ENCODE results near the gene POLR2H.

POLR2H gene

DNA sequence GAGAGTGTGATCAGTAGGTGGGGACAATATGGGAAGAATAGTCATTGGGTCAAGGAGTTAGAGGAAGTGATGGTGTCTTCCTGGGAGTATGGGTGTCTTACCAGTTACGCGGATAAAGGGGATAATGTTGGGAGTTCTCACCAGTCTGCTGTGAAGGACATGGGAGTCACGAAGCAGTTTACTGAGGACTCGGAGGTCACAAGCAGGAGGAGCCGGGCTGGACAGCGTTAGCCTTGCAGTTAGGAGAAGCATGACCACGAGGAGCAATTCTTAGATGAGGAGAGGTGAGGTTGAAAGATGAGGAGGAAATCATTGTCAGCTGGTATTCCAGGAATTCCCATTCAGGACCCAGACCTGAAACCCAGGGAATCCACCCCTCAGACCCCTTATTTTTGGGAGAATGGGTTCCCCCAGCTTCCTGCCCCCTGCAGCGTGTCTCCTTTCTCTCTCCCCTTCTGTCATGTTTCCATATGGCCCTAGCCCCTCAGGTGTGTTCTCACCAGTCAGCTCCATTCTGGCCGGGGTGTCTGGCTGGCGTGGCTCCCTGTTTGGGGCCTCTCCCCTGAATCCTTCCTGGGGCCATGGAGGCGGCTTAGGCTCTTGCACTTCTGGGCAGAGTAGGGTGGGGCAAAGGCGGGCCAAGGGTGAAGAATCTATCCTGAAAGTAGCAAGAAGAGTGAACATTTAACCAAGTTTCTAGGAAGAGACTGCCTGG, 14.4 kb downstream of the POLR2H start:
- no peak for FAIRE-seq

GRCh38 chr3:184377374-184377773, 15.9 kb downstream of the POLR2H start:
- FAIRE-seq = no peak

GRCh38 chr3:184377882-184378445, 16.5 kb downstream of the POLR2H start, which contains the start of gene THPO:
TSS of gene THPO (minus strand) at chr3:184378207. CDS start at chr3:184376259, 1,948 bp downstream.
- no peak for FAIRE-seq

- no peak for FAIRE-seq
These were observed 17.3 kb downstream of the POLR2H start for GRCh38 chr3:184378651-184379357.

- FAIRE-seq = no peak
These were observed 18.1 kb downstream of the POLR2H start, which contains the start of gene CHRD for GRCh38 chr3:184379358-184380184. TSS of gene CHRD (plus strand) at chr3:184380054. CDS start at chr3:184380319, 265 bp downstream.

DNA sequence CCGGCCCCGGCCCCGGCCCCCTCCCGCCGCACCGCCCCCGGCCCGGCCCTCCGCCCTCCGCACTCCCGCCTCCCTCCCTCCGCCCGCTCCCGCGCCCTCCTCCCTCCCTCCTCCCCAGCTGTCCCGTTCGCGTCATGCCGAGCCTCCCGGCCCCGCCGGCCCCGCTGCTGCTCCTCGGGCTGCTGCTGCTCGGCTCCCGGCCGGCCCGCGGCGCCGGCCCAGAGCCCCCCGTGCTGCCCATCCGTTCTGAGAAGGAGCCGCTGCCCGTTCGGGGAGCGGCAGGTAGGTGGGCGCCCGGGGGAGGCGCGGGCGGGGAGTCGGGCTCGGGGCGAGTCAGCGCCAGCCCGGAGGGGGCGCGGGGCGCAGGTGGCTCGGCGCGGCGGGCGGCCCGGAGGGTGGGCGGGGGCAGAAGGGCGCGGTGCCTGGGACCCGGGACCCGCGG, 18.7 kb downstream of the POLR2H start:
- FAIRE-seq = no peak

GRCh38 chr3:184380627-184381260, 19.2 kb downstream of the POLR2H start:
- FAIRE-seq = no peak

DNA sequence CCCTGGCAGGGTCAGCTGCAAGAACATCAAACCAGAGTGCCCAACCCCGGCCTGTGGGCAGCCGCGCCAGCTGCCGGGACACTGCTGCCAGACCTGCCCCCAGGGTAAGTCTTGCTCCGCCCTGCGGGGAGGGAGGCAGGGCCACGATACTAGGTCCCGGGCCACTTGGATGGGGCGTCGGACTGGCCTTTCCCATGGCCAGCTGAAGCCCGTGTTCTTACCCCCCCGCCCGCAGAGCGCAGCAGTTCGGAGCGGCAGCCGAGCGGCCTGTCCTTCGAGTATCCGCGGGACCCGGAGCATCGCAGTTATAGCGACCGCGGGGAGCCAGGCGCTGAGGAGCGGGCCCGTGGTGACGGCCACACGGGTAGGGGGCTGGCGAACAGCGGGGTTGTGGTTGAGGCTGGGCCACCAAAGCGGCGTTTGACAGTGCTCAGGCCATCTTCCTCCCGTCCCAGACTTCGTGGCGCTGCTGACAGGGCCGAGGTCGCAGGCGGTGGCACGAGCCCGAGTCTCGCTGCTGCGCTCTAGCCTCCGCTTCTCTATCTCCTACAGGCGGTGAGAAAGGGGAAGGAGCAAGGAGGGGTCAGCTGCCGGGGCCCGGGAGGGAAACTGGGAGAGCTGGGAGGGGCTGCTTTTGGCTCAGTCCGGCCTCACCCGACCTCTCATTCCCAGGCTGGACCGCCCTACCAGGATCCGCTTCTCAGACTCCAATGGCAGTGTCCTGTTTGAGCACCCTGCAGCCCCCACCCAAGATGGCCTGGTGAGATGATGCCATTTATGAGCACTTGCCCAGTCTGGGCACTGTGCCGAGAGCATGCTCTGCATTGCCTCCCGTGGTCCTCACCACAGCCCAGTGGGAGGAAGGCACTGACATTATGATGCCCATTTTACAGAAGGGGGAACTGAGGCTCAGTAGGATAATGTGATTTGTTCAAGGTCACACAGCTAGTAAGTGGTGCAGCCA, 20.0 kb downstream of the POLR2H start:
- no peak for FAIRE-seq

DNA sequence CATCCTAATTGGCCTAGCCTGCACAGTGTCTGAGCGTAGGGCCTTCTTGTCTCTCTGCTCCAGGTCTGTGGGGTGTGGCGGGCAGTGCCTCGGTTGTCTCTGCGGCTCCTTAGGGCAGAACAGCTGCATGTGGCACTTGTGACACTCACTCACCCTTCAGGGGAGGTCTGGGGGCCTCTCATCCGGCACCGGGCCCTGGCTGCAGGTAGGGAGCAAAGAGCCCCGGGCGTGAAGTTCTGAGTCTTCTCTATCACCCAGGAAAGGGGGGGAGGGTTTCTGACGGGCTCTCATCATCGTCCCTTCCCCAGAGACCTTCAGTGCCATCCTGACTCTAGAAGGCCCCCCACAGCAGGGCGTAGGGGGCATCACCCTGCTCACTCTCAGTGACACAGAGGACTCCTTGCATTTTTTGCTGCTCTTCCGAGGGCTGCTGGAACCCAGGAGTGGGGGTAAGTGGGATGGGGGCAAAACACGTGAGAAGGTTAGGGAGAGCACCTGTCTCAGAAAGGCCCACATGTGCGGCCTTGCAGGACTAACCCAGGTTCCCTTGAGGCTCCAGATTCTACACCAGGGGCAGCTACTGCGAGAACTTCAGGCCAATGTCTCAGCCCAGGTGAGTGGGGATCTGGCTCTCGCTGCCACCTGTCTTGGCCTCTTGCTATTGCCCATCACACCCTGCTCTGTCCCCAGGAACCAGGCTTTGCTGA, 21.0 kb downstream of the POLR2H start:
- FAIRE-seq = no peak

DNA sequence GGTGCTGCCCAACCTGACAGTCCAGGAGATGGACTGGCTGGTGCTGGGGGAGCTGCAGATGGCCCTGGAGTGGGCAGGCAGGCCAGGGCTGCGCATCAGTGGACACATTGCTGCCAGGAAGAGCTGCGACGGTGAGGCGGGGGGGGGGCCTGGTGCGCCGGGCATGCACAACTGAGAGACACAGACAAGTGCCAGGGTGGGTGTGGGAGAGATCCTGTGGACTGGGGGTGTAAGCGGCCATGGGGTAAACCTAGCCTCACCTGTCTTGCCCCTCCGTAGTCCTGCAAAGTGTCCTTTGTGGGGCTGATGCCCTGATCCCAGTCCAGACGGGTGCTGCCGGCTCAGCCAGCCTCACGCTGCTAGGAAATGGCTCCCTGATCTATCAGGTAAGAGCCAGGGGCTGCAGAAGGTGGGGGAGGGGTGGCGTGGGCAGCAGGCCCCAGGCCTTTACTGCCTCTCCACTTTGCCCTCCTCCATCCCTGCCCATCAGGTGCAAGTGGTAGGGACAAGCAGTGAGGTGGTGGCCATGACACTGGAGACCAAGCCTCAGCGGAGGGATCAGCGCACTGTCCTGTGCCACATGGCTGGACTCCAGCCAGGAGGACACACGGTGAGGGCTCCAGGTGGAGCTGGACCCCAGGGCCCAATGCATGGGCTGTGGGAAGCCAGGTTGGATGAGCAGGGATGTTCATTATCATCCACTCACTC, 21.7 kb downstream of the POLR2H start:
- no peak for FAIRE-seq

- no peak for FAIRE-seq
These were observed 22.8 kb downstream of the POLR2H start for GRCh38 chr3:184384342-184384741.

GRCh38 chr3:184384856-184385422, 23.4 kb downstream of the POLR2H start:
- FAIRE-seq = no peak

GRCh38 chr3:184386047-184386806, 24.7 kb downstream of the POLR2H start:
- FAIRE-seq = no peak

- FAIRE-seq = no peak
These were observed 25.7 kb downstream of the POLR2H start for GRCh38 chr3:184387174-184387714.

DNA sequence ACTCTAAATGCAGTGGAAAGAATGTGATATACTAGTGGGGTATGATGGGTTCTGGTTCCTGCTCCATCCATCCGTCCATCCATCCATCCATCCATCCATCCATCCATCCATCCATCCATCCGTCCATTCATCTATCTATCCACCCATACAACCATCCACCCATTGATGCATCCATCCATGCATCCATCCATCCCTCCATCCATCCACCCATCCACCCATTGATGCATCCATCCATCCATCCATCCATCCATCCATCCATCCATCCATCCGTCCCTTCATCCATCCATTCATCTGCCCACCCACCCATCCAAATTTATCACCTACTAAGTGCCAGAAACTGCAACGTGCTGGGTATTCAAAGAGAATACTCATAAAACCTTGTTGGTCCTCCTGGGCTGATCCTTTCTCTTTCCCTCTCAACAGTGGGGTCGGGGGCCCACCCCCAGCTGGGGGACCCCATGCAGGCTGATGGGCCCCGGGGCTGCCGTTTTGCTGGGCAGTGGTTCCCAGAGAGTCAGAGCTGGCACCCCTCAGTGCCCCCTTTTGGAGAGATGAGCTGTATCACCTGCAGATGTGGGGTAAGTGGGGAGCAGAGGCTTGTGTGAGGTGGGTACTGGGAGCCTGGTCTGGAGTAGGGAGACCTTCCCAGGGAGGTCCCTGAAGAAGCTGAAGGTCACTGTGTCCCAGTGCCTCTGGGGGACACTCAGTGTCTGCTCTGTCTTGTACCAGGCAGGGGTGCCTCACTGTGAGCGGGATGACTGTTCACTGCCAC, 26.8 kb downstream of the POLR2H start:
- no peak for FAIRE-seq

DNA sequence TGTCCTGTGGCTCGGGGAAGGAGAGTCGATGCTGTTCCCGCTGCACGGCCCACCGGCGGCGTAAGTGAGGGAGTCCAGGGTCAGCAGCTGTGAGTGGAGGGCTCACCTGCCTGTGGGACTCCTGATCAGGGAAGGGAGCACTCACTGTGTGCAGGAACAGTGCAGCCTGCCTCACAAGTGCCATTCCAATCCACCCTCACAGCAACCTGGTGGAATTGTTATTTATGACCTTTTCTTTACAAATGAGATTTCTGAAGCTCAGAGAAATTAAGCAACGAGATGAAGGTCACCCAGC, 27.4 kb downstream of the POLR2H start:
- no peak for FAIRE-seq

DNA sequence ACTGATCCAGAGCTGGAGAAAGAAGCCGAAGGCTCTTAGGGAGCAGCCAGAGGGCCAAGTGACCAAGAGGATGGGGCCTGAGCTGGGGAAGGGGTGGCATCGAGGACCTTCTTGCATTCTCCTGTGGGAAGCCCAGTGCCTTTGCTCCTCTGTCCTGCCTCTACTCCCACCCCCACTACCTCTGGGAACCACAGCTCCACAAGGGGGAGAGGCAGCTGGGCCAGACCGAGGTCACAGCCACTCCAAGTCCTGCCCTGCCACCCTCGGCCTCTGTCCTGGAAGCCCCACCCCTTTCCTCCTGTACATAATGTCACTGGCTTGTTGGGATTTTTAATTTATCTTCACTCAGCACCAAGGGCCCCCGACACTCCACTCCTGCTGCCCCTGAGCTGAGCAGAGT, 27.9 kb downstream of the POLR2H start:
- FAIRE-seq = no peak

Measured in islet of Langerhans (tissue), 1 donor.